Stimulated activated CD8-positive, alpha-beta memory T cell treated with anti-CD3 and anti-CD28 coated beads, Interleukin-7, amount 100 ng/mL, for 24 hours (primary cell): ENCODE results near the gene HNMT.
"Not testable (repeated sequence)": the region's sequence is repeated elsewhere in the genome, so short reads cannot be mapped to it uniquely, and the experiment has no call there.

Experiments
- DNase-seq: peaks from one replicate; pipeline ENCODE4 v3.0.0-alpha.2; 2020; ENCODE audit warnings: low read depth

The HNMT gene

DNA sequence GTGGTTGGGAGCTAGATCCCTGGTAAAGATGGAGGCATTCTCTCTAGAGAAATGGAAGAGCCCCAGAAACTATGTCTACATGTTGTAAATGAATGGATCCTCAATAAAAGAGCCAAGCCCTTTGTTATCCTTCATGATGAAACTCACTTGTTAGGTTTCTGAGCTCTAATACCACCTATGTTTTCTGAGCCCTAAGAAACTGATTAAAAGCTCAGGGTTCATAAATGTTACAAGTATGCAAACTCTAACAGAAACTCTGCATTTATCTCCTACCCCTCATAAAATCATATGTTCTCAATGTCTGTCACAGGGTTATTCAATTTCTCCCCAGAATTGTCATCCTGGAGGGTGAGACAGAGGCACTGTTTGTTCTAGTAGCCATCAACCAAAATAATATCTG is 18.0 kb upstream of the HNMT start:
- DNase-seq = no peak

DNA sequence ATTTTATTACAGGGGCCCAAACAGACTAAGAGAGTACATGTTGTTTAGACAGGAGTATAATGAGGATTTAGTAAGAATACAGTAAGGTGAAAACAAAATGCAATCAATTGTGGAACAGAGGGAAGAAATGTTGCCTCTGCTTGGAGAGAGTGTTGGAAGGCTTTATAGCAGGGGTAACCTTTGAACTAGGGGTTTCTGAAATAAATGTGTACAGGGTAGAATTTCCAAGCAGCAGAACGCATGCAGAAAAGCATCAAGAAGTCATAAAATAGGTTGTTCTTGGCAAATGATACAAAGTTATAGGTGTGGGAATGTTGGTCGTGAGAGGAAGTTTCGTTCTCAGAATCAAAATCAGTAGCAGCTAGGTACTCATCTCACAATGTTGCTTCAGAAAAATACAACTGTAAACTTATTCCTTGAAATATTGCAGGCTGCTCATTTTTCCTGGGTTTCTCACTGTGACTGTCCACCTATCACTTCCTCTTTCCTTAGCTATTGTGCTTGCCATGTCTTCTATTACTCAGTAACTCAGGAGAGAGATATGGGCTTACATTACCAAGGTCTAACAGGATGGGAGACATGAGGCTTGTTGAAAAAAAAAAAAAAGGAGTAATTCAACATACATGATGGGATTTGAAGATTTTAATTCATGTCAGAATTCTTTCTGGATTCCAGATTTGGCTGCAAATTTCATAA is 17.1 kb upstream of the HNMT start:
- no peak for DNase-seq

DNA sequence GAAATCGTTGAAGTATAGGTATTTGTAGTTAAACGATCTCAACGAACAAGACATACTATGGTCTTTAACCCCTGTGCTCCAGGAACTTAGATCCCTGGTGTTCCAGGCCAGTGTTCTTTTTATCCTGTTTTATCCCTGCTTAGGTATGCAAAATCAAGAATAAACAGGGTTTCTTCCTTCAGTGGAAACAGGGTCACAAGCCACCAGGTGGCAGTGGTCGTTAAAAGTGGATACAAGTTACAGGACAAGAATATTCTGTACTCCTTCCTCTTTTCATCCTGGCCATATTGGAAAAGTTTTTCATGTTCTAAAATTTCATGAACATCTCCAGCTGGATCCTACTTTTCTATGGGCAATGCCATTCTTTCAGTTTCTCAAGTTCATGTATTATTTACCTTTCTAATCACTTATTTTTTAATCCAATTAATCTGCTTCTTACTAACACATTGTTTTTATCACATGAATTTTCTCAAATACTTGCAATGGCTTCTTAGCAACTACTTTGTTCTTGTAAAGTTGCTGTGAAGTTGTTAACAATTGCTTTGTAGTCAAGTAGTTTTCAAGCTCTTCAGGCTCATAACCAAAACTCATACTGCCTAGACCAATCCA is 16.4 kb upstream of the HNMT start:
- no peak for DNase-seq

DNA sequence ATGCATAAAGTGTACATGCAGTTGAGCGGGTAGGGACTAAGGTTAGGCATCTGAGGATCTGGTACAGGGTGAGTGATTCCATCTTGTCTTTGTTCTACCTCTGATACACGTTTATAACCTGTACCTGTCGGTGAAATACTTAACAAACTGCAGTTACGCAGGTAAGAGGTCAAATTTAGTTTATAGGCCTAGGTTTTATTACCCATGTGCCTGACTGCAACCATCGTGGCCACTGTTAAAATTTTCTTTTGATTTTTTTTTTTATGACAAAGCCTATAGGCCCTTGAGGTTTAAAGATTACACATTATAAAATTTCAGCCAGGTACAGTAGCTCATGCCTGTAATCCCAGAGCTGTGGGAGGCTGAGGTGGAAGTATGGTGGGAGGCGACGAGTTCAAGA is 15.4 kb upstream of the HNMT start:
- no peak for DNase-seq

DNA sequence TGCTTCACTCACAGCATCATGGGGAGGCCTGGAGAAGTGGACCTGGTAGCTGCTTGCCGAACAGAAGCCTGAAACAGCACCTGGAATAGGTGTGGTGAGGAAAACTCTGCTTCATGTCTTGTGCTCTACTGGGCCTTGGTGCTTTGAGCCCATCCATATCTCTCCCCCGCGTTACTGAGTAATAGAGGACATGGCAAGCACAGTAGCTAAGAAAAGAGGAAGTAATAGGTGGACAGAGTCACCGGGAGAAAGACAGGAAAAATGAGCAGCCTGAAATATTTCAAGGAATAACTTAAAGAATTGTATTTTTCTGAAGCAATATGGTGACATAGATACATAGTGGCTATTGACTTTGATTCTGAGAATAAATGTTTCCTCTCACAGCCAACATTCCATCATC is 14.0 kb upstream of the HNMT start:
- no peak for DNase-seq

- DNase-seq = no peak
Observed at GRCh38 chr2:137951586-137951985, 12.7 kb upstream of the HNMT start.

GRCh38 chr2:137952586-137953129 is 11.6 kb upstream of the HNMT start:
- no peak for DNase-seq

DNA sequence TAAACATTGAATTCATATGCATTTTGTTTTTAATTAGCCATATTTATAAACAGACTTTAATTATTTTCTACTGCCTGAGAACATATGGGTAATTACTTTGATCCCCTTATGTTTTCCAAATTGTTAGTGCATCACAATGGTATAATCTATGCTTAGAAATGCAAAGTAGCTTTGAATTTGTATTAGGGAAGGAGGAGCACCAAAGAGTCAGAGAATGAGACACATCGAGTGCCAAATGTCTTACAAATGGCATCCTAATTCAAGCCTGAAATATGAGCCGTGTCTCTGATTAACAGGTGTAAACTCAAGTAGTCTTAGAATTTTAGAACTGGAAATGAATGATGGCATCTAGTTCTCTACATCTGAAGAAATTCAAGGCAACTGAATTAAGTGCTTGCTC is 8.7 kb upstream of the HNMT start:
- DNase-seq = no peak

DNA sequence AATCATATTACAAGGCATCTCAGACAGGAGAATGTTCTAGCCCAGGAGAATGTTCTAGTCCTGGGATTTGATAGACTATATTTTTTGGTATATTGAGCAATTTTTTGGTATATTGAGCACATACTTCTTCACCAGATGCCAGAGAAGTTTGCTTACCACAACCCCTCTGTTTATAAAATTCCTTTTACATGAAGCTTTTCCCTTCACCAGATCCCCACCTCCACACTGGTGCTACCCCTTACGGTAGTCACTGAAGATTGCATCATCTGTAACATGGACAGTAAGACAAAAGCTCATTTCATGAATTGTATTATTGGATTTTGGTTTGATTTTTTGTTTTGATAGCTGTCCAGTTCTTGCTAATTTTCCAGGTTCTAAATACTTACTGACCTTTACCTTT is 7.2 kb upstream of the HNMT start:
- DNase-seq = no peak

GRCh38 chr2:137959166-137959565 is 5.1 kb upstream of the HNMT start:
- no peak for DNase-seq

DNA sequence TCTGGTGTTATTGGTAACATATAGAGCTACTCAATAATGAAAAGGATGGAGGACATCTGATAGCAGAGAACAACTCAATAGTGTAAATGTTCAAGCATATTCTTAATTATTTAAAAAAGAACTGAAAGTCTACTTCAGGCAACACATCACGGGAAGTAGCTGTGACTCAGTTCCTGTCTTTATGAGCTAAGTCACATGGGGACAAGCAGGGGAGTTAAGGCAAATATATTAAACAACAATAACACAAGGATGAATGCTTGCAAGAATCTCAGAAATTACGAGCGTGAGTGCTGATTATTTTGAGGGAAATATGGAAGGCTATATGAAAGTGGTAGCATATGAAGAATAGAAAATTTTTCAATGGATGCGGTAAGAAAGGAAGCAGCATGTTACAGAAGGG is 4.0 kb upstream of the HNMT start:
- DNase-seq = no peak

DNA sequence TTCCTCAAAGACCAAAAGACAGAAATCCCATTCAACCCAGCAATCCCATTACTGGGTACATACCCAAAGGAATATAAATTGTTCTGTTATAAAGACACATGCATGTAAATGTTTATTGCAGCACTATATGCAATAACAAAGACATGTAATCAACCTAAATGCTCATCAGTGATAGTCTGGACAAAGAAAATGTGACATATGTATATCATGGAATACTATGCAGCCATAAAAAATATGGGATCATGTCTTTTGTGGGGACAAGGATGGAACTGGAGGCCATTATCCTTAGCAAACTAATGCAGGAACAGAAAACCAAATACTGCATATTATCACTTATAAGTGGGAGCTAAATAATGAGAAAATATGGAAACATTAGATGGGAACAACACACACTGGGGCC is 2.7 kb upstream of the HNMT start:
- no peak for DNase-seq

DNA sequence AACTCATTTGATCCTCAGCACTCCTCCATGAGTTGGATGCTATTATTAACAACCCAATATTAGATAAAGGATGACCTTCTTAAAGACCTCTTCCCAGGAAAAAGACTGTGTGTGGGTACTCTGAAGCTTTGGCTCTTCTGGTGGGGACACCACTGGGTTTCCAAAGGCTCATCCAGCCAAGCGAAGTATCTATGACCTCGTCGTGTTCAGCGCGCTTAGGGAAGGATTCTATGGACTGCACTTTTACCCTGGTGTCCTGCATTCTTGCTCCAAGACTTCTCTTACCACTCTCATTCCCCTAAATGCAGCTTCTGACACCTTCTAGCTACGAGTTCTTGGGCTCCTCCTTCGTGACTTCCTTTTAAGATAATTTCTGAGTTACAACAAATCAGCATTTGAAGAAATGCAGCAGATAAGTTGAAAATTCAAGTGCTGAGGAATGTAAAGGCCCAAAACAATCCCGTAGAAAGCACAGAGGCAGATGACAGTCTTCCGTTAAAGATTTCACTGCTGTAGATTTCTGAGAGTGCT is 673 bp upstream of the HNMT start:
- no peak for DNase-seq

- no peak for DNase-seq
Observed at GRCh38 chr2:137964859-137965459, 686 bp downstream of the HNMT start.

- DNase-seq = no peak
Observed at GRCh38 chr2:137966043-137966442, 1.8 kb downstream of the HNMT start.

- no peak for DNase-seq
Observed at GRCh38 chr2:137967042-137967441, 2.8 kb downstream of the HNMT start.

DNA sequence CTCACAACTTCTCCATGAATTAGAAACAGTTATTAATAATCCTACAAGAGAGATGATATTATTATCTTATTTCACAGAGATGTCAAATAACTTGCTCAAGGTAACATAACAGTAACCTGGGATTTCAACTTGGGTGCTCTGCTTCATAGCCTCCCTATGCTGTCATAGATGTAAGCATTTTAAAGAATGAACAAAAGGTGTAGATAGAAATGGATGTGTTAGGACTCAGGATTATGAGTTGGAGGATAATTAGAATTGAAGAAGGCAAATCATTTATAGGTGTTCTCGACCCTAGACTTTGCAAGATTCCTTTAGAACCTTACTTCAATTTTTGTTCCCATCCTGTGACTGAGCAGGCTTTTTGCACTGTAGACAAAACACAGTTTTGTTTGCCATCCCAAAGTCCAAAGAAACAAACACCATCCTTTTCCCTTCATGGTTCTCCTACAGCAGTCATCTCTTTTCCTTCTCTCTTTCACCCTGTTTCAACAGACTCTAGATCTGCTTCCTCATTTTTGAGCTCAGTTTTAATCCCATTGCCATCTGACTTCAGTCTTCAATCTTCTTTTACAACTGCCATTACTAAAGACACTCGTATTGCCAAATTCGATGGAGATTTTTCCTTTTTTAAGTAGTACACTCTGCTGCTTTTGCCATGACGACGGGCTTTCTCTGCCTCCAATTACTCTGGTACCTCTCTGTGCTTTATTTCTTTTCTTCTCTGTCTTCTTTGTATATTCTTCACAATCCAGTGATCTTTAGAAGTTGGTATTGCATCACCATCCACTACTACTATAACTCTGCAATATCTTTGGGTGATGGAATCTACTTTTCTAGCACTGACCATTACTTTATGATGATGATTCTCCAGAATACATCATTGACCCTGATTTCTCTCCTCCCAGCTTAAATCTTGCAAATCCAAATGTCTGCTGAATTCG is 4.5 kb downstream of the HNMT start:
- DNase-seq = no peak

DNA sequence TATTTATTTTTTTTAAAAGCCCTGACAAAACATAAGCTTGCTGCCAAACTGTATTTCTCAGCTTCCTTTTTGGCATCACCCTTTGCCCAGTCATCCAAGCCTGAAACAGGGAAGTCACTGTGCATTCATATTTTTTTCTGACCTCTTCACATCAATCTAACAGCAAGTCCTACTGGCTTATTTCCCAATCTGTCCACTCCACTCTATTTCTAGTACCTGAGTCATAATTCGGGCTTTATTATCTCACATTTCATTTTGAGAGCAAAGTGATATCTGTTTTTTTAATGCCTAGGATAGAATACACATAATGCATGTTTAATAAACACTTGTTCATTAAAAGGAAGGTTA is 5.1 kb downstream of the HNMT start:
- no peak for DNase-seq

DNA sequence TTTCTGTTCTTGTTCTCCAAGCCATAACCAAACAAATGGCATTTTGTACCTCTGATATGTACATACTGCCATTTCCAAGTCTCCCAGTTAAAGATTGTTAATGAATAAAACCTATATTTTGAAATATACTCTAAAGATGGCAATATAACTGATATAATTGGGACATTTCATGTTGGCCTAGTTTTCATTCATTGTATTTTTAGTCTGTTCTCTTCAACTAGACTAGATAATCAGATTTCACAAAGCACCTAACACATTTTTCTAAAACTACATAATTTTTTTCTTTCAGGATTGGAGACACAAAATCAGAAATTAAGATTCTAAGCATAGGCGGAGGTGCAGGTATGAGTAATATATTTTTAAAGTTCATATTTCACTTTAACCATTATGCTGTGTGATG is 5.6 kb downstream of the HNMT start:
- no peak for DNase-seq

GRCh38 chr2:137971259-137971658 is 7.0 kb downstream of the HNMT start:
- DNase-seq = not testable (repeated sequence)

- DNase-seq = no peak
Observed at GRCh38 chr2:137973280-137973679, 9.0 kb downstream of the HNMT start.
